Measurements from ENCODE around the gene TRAK1. TPM values are rescaled to one million over a fixed set of nuclear protein-coding genes. Genes with fewer than 3 reads are reported as not detected.

TRAK1 gene
- total and polyA plus RNA-seq, 2 of the 4 experiments (the other 2 are of a cell fraction): 25.6 to 28.1 TPM

DNA sequence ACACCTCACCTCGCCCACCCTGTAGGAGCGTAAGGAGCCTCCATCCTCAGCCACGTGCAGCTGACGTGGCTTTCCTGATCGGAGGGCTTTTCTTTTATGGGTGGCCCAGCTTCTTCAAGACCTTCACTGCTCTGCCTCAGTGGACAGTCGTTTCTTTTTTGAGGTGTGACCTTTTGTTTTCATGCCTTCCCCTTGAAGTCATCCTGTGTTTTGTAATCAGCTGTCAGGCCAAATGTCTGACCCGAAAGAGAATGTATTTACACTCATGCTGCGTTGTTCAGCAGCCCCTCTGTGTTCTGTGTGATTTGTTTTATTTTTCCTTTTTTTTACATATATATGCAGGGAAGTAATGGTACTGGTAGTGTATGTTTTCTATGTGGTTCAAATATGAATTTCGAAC is 133.0 kb downstream of the TRAK1 start:
- Histone ChIP-seq H3K4ac (ENCODE audit: low read depth, low read length) (no peak overlapping the region), H3K14ac (replicated peaks; ENCODE audit: low read depth, low read length) (no peak overlapping the region), H2AFZ (replicated peaks; ENCODE audit: low read length, poor library complexity) (no peak overlapping the region), H2BK5ac (ENCODE audit: low read depth, low read length, poor library complexity, severe bottlenecking) (no peak overlapping the region), H4K8ac (ENCODE audit: low read depth in 2 of 2, low read length in 2 of 2) (no peak overlapping the region), H2BK120ac (ENCODE audit: low read depth, low read length) (no peak overlapping the region), H3K56ac (ENCODE audit: extremely low read depth, insufficient read depth, low read length) (no peak overlapping the region), H3K9ac (ENCODE audit: low read depth, low read length) (no peak overlapping the region), H2AK5ac (ENCODE audit: low read depth, low read length) (0 out of 2 replicates have a peak overlapping the region, but pooled peaks have one; percentile 30), H3K4me3 (ENCODE audit: insufficient read depth, low read depth, low read length) (no peak overlapping the region), H3K9me3 (ENCODE audit: control insufficient read depth, insufficient read depth, low read length) (no peaks in the 10 kb centered on the region), H3K36me3 (ENCODE audit: control insufficient read depth, insufficient read depth, low read length) (peaks cover 18% of the 10 kb centered on the region), H2BK20ac (ENCODE audit: low read depth, low read length) (no peak overlapping the region), H3K23ac (ENCODE audit: low read depth, low read length) (no peak overlapping the region), H2BK15ac (ENCODE audit: low read depth, low read length) (no peak overlapping the region), H3K4me2 (ENCODE audit: low read depth, low read length) (no peak overlapping the region), H4K5ac (ENCODE audit: low read depth, low read length) (no peak overlapping the region), H4K91ac (ENCODE audit: insufficient read depth, low read depth, low read length) (no peak overlapping the region), H3K4me1 (ENCODE audit: control insufficient read depth, insufficient read depth, low read length) (peaks cover 6% of the 10 kb centered on the region), H4K20me1 (ENCODE audit: insufficient read depth, low read length) (no peaks in the 10 kb centered on the region), H2AK9ac (replicated peaks; ENCODE audit: low read depth, low read length, poor library complexity) (no peak overlapping the region), H3K9me1 (ENCODE audit: insufficient read depth, low read length) (peaks cover 17% of the 10 kb centered on the region), H3K27me3 (ENCODE audit: control insufficient read depth, insufficient read depth, low read length) (no peaks in the 10 kb centered on the region), H3K18ac (ENCODE audit: low read depth, low read length) (no peak overlapping the region), H3K27ac (ENCODE audit: insufficient read depth, low read length) (no peak overlapping the region), H3K79me1 (ENCODE audit: low read depth in 1 of 2, low read length in 2 of 2) (no peaks in the 10 kb centered on the region)
- no TSS peak for BruUV-seq (replicated peaks)
- dilution Hi-C loops (cut with HindIII; ENCODE audit: low sequenced_read_pairs, unreplicated experiment): no loop called here
- ATAC-seq (ENCODE audit: low read depth) (no peak), DNase-seq (no peak)
- POLR2A ChIA-PET (ENCODE audit: unreplicated experiment): no interaction called here
- WGBS, 2 experiments (ENCODE audit: extremely low coverage in 2 of 2, insufficient read length in 1 of 2): no CpG with 5 or more reads among the region's 9 CpGs
- CTCF ChIA-PET: interaction anchor here (0.6 to 1.6 kb wide), 4 partner anchors 23 to 328 kb away, joined by 3 to 5 read pairs (median 4); no protein-coding TSS in a partner anchor
- intact Hi-C loops (cut with micrococcal nuclease): no loop called here
- TF ChIP-seq CEBPB (IDR thresholded peaks at IDR 0.05; ENCODE audit: low read depth, low read length) (no peak), MAZ (IDR thresholded peaks at IDR 0.05; ENCODE audit: borderline replicate concordance, low read depth, low read length) (no peak), MAFK (IDR thresholded peaks at IDR 0.05; ENCODE audit: low read depth, low read length) (no peak), BHLHE40 (IDR thresholded peaks at IDR 0.05; ENCODE audit: low read depth, low read length) (no peak), FOS (IDR thresholded peaks at IDR 0.05; ENCODE audit: low read depth, low read length) (no peak), RAD21 (IDR thresholded peaks at IDR 0.05; ENCODE audit: low read length) (no peak), RCOR1 (IDR thresholded peaks at IDR 0.05; ENCODE audit: insufficient replicate concordance, low read length) (no peak), RFX5 (IDR thresholded peaks at IDR 0.05; ENCODE audit: low read depth, low read length) (no peak)
- TF ChIP-seq, protein P1, sequence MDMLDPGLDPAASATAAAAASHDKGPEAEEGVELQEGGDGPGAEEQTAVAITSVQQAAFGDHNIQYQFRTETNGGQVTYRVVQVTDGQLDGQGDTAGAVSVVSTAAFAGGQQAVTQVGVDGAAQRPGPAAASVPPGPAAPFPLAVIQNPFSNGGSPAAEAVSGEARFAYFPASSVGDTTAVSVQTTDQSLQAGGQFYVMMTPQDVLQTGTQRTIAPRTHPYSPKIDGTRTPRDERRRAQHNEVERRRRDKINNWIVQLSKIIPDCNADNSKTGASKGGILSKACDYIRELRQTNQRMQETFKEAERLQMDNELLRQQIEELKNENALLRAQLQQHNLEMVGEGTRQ (IDR thresholded peaks at IDR 0.05; ENCODE audit: low read depth, low read length): no peak
- in situ Hi-C loops (cut with MboI; ENCODE audit: low sequenced_read_pairs): loop anchor here (10.0 kb wide), 1 partner anchor 221 kb away; no protein-coding TSS in a partner anchor
